GM12878 (cell line): Measurements from ENCODE around the gene CPNE4.

ENCODE experiments used
- ATF2 ChIP-seq: IDR thresholded peaks from 2 replicates; pipeline ENCODE4 v1.6.1; 2012; ENCODE audit warnings: low read length, inconsistent platforms
- CBX3 ChIP-seq: fragments of 200-600 bp; sonication (generic); IDR thresholded peaks from 2 replicates; pipeline ENCODE4 v1.6.1; 2016; ENCODE audit warnings: low read depth, borderline replicate concordance
- CEBPB ChIP-seq, 2 experiments: fragments of 150-350 bp in 1 of 2; IDR thresholded peaks; 2 replicates each; pipeline ENCODE4 v1.6.1; 2012 to 2014; ENCODE audit warnings: low read depth in 2 of 2, low read length in 2 of 2, borderline replicate concordance in 1 of 2, inconsistent platforms in 1 of 2
- CTCF ChIP-seq, 3 experiments: IDR thresholded peaks in 2 of 3; conservative IDR thresholded peaks in 1 of 3; 2 replicates each; pipeline ENCODE4 v1.5.1; 2011; ENCODE audit warnings: low read depth in 3 of 3, low read length in 3 of 3, mild to moderate bottlenecking in 3 of 3, control low read depth in 2 of 3, moderate library complexity in 2 of 3, inconsistent platforms in 1 of 3, mixed read lengths in 1 of 3; ENCODE audit not compliant: control insufficient read depth in 2 of 3, insufficient read depth in 1 of 3; ENCODE audit errors: extremely low read depth in 1 of 3
- ELK1 ChIP-seq: IDR thresholded peaks from 2 replicates; pipeline ENCODE4 v1.6.1; 2012; ENCODE audit warnings: low read depth, low read length, improper control_type of control experiment
- IRF3 ChIP-seq: fragments of 450-650 bp; IDR thresholded peaks from 2 replicates; pipeline ENCODE4 v1.6.1; 2014; ENCODE audit warnings: mild to moderate bottlenecking
- MAX ChIP-seq: IDR thresholded peaks from 2 replicates; pipeline ENCODE4 v1.6.1; 2012; ENCODE audit warnings: low read depth, low read length, improper control_type of control experiment
- MXI1 ChIP-seq: fragments of 150-350 bp; IDR thresholded peaks from 2 replicates; pipeline ENCODE4 v1.6.1; 2011; ENCODE audit warnings: low read depth, mild to moderate bottlenecking, inconsistent platforms, low read length, improper control_type of control experiment
- NFIC ChIP-seq: IDR thresholded peaks from 2 replicates; pipeline ENCODE4 v1.6.1; 2012; ENCODE audit warnings: low read depth, mild to moderate bottlenecking, inconsistent platforms, low read length, moderate library complexity
- POLR2A ChIP-seq: IDR thresholded peaks from 2 replicates; pipeline ENCODE4 v1.6.1; 2011; ENCODE audit warnings: low read depth, mild to moderate bottlenecking, low read length
- REST ChIP-seq: IDR thresholded peaks from 2 replicates; pipeline ENCODE4 v1.6.1; 2012; ENCODE audit warnings: mild to moderate bottlenecking, low read depth, low read length
- SMC3 ChIP-seq: IDR thresholded peaks from 2 replicates; pipeline ENCODE4 v1.6.1; 2011; ENCODE audit warnings: low read length, improper control_type of control experiment, borderline replicate concordance
- USF1 ChIP-seq: IDR thresholded peaks from 2 replicates; pipeline ENCODE4 v1.6.1; 2011; ENCODE audit warnings: borderline replicate concordance, low read depth, mild to moderate bottlenecking, moderate library complexity, mixed read lengths, low read length; ENCODE audit not compliant: insufficient read depth; ENCODE audit errors: extremely low read length
- ZNF622 ChIP-seq: fragments of 450-650 bp; IDR thresholded peaks from 2 replicates; pipeline ENCODE4 v1.6.1; 2017; ENCODE audit warnings: mild to moderate bottlenecking, inconsistent platforms

GRCh38 chr3:131883086-131883485 lies 151.7 kb downstream of the CPNE4 start:
- TF ChIP-seq CBX3: no peak
- no peak for TF ChIP-seq ATF2
- no peak for TF ChIP-seq ELK1
- no peak for TF ChIP-seq POLR2A
- TF ChIP-seq MAX: no peak
- TF ChIP-seq NFIC: no peak
- no peak for TF ChIP-seq CTCF (IDR thresholded peaks at IDR 0.05 in 2 of 3, conservative IDR thresholded peaks at IDR 0.05 in 1 of 3; ENCODE audit: control insufficient read depth in 2 of 3, extremely low read depth in 1 of 3, insufficient read depth in 1 of 3, low read depth in 3 of 3, low read length in 3 of 3)
- TF ChIP-seq MXI1: no peak
- TF ChIP-seq REST: no peak
- TF ChIP-seq ZNF622: no peak
- TF ChIP-seq CEBPB (IDR thresholded peaks at IDR 0.05; ENCODE audit: borderline replicate concordance in 1 of 2, low read depth in 2 of 2, low read length in 2 of 2): no peak
- no peak for TF ChIP-seq IRF3
- TF ChIP-seq SMC3: no peak
- TF ChIP-seq USF1: no peak
